OCI-LY3 (cell line): ENCODE results near the gene TXNL1.
"Not testable (repeated sequence)": the region's sequence is repeated elsewhere in the genome, so short reads cannot be mapped to it uniquely, and the experiment has no call there.

ENCODE experiments used
- EZH2phosphoT487 ChIP-seq: fragments of 200-600 bp; shearing (Covaris generic); IDR thresholded peaks from 2 replicates; pipeline ENCODE4 v1.6.1; 2018; ENCODE audit warnings: antibody characterized with exemption, mixed run types, low read depth
- TF ChIP-seq, protein P1 (sequence below): fragments of 200-600, 300-600 bp; sonication (generic); IDR thresholded peaks from 2 replicates; pipeline ENCODE4 v1.5.1; 2014; ENCODE audit warnings: antibody characterized with exemption, low read length, low read depth

DNA sequence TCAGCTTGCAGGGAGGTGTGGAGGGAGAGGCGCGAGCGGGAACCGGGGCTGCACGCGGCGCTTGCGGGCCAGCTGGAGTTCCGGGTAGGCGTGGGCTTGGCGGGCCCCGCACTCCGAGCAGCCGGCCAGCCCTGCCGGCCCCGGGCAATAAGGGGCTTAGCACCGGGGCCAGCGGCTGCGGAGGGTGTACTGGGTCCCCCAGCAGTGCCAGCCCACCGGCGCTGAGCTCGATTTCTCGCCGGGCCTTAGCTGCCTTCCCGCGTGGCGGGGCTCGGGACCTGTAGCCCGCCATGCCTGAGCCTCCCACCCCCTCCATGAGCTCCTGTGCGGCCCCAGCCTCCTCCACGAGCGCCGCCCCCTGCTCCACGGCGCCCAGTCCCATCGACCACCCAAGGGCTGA lies 66.1 kb downstream of the TXNL1 start:
- TF ChIP-seq, protein P1, sequence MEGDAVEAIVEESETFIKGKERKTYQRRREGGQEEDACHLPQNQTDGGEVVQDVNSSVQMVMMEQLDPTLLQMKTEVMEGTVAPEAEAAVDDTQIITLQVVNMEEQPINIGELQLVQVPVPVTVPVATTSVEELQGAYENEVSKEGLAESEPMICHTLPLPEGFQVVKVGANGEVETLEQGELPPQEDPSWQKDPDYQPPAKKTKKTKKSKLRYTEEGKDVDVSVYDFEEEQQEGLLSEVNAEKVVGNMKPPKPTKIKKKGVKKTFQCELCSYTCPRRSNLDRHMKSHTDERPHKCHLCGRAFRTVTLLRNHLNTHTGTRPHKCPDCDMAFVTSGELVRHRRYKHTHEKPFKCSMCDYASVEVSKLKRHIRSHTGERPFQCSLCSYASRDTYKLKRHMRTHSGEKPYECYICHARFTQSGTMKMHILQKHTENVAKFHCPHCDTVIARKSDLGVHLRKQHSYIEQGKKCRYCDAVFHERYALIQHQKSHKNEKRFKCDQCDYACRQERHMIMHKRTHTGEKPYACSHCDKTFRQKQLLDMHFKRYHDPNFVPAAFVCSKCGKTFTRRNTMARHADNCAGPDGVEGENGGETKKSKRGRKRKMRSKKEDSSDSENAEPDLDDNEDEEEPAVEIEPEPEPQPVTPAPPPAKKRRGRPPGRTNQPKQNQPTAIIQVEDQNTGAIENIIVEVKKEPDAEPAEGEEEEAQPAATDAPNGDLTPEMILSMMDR, result not testable (repeated sequence)
- TF ChIP-seq EZH2phosphoT487, result not testable (repeated sequence)
